Stimulated activated CD8-positive, alpha-beta memory T cell treated with anti-CD3 and anti-CD28 coated beads, Interleukin-7, amount 100 ng/mL, for 1 hour (primary cell): ENCODE measurements around the gene SNORC.

Experiments
- DNase-seq, 2 donors: peaks; one replicate each; pipeline ENCODE4 v3.0.0-alpha.2; 2020; ENCODE audit warnings: low read depth in 2 of 2

SNORC gene

DNA sequence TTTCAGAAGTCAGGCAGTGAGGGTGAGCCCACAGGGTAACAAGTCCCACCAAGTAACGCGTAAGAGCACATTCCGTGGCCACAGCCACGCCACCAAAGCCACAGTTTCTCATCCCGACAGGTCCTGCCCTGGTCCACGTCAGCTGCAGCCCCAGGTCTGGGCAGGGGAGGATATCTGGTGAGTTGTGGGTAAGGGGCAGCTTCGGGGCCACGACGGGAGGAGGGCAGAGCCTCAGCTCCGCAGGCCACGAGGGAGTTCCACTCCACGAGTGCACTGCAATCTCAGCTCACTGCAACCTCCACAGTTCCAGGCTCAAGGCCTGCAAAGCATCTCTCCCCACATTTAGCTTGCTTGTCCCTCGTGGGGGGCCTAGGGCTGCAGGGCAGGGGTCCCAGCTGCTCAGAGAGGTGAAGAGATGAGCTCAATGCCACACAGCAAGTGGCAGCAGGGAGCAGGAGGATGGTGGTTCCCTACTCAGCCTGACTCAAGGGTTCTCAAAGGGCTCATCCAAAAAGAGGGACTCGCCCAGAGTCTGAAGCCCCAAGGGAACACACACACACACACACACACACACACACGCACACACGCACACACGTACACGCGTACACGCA is 12.5 kb downstream of the SNORC start:
- DNase-seq, result no peak

DNA sequence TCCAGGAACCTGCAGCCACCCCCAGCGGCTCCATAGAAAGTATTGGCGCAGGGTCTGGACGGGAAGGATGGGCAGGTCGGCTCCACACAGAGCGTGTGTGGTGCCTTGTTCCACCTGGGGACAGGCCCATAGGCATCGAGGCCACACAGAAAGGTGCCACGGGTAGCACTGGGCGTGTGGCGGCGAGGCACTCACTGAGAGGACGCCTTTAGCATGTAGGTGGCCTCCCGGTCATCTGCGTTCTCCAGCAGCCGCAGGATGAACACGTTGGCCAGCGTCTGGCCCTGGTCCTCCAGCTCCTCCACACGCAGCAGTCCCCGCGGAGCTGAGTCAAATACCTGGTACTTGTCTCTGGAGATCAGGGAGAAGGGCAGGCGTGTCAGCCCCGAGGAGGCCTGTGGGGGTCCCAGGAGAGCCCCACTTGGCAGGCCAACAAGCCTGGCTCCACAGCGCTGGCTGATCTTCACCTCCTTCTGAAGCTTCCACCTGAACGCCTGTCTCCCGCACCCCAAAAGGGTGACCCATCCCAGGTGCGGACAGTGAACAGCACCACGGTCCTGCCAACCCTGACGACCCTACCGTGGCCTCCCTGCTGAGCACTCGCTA is 13.2 kb downstream of the SNORC start:
- DNase-seq, result no peak

DNA sequence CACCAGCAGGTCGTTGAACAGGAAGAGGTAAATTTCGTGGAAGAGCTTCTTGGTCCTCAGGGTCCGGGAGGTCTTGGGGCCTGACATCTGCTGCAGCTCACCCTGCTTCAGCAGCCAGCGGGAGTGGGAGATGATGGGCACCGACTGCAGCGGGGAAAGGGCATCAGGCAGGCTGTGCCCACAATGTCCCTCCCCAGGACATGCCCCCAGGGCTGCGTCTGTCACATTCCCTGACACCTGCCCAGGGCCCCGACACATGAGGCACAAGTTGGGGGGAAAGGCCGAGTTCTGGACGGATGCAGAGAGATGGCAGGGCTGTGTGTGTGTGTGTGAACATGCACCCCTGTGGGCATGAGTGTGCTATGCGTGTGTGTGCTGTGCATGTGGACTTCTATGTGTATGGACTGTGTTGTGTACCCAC is 13.9 kb downstream of the SNORC start:
- DNase-seq, result no peak

DNA sequence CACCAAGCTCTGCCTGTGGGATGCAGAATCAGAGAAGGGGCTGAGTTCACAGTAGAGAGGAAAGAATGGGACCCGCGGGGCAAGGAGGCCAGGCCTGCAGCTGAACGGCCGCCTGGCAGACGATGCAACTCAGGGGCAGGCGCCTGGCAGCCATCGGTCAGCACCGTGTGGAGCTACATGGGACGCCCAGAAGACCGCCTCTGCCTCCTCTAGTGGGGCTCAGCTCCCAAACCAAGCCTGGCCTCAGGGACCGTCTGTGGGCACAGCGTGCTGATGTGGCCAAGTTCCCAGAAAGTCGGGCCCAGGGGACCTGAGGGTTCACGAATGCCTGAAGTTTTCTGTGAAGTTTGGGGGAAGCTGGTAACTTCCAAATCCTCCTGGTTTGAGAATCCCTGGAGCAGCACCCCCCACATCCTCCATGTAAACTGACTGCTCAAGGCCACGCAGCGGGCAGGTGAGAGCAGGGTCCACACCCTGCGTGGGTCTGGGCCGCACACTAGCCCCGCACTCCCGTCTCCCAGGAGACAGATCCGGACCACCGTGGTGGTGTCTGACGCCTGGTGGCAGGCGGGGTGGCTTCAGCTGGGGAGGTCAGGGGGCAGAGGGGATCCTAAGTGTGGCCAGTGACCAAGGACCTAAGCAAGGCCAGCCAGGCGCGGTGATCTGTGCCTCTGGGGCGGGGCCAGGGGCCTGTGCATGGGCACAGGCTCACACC is 14.6 kb downstream of the SNORC start:
- no peak for DNase-seq

DNA sequence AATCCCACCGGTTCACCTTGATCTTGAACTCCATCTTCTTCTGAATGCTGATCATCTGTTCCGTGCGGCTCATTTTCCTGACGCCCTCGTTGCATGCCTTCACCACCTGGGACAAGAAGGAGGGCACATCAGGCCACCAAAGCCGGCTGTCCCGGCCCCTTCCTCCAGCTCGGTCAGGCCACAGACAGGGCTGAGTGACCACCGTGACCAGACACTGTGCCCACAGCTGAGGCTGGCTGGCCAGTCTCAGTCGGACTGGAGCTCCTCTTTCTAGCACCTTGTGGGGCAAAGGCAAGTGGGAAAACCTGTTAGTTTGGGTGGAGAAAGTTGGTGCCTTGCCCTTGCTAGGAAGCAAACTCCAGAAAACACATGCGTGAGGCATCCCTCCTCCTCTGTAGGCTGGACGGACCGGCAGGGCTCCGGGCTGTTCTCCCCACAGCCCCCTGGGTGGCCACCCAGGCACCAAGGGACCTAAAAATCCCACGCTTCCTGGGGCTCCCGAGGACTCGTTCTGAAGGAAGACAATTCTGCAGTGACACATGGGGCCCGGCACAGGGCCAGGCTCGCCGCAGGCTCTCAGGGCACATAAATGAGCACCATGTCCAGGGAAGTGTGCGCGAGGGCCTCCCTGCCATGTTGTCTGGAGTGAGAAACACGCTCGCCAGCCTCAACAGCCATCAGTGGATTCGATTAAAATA is 15.3 kb downstream of the SNORC start:
- DNase-seq, result no peak

DNA sequence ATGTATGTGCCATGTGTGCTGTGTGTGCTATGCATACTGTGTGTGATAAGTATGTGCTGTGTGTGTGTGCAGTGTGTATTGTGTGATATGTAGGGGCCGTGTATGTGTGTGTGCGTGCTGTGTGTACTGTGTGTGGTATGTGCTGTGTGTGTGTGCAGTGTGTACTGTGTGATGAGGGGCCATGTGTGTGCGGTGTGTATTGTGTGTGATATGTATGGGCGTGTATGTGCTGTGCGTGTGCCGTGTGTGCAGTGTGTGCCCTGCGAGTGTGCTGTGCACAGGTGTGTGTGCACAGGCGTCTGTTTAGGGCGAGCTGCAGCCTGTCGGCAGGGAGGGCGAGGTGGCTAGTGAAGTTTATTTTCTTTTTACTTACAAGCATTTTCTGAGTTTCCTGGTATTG is 16.1 kb downstream of the SNORC start:
- no peak for DNase-seq

DNA sequence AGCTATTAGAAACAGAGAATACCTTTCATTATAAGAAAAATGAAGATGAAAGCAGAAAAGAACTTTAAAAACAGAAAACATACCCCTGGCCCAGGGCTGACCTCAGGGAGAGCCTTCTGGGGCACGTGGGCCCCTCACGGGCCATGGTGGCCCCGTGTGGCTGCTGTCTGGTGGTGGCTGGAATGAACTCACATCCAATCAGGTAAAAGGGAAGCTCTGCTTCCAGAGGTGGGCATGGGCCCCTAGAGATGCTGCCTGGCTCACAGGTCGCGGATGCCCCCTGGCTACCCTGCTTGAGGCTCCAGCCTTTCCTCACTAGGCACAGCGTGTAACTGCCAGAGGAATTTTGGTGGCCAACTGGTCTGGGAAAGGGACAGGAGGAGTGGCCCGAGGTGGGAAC is 16.6 kb downstream of the SNORC start:
- no peak for DNase-seq

DNA sequence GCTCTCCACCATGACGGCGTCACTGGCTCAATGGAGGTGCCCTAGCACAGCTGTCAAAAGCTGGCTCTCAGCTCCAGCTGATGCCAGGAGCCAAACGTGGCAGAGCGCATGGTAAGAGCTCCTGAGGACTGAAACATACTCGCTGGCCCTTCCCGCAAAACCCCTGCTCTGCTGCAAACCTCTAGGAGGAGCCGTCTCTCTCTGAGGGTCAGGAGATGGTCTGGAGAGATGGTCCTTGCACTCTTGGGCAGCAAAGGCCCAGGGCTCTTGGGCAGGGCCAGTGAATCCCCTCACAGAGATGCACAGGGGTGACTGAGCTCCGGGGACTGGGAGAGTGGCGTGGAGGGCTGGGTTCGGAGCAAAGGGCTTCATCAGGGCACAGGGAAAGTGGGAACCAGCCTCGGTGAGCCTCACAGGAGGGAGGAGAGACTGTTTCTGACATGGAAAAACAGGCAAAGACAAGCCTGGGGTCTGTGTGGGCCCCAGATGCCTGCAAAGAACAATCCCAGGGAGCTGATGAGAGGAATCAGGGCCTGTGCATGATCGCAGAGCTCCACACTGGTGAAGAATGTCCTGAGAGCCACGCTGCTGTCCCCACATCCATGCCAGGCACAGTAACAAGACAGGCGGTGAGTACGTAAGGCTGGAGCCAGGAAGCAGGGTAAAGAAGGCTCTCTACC is 17.2 kb downstream of the SNORC start:
- no peak for DNase-seq

DNA sequence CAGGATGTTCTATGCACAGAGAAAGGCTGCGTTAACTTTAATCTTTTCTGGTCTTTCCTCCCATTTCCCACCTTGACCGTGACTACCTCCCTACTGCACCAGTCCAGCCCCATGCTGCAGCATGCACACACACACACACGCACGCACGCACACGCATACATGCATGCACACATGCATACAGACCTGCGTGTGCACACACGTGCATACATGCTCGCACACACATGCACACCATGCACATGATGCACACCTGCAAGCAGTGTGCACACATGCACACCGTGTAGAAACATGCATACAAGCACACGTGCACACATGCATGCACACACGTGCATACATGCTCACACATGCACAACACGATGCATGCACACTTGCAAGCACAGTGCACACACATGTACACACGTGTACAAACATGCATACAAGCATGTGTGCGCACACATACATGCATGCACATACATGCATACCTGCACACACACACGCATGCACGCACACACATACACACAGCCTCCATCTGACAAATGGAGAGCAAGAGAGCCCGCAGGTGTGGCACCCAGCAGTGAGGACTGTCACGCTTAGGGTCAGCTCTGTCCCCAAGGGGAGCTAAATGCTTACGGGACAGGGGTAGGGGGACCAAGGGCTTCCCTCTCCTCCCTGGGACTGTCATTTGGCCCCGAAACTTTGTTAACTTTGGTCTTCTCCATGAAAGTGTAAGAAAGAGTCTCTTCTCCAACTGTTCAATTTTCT is 18.2 kb downstream of the SNORC start:
- DNase-seq, result no peak

DNA sequence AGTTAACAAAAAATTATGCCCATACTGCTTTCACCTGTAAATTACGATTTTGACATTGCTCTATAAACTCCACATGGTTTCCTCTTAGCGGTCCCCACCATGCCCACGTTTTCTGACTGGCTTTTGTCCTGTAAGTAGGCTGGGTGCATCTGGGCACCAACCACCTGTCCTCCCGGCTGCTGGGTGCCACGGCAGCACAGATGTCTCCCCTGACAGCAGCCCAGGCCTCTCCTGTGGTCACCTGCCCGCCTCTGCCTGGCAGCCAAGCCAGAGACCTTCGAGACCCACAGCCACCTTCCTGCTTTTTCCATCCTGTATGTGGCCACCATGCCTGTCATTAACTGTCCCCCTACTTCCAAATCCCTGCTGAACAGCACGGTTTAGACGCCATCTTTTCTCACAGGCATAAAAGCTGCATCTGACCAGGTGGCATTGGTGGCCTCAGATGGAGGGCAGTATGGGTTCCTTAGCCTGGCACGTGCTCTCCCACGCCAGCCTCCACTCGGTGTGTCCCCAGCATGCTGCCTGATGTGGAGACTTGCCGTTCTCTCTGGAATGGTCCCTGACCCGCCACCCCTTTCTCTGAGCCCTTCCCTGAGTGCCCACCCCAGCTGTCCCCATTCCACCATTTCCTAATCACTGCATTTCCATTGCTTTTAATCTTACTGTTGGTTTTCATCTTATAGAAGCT is 18.9 kb downstream of the SNORC start:
- no peak for DNase-seq

DNA sequence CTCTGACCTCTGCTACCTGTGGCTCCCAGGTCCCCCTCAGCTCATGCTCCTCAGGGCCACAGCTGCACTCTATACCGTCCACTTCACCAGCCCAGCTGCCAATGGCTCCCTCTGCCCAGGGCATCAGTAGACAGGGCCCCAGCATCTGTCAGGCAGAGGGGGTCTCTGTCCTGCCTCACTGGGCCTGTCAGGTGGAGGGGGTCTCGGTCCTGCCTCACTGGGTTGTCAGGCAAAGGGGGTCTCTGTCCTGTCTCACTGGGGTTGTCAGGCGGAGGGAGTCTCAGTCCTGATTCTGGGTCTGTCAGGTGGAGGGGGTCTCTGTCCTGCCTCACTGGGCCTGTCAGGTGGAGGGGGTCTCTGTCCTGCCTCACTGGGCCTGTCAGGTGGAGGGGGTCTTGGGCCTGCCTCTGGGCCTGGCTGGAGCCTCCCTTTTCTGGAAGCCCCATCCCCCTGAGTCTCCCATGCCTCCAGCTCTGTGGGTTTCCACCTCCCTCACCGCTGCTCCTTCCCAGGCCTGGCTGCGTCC is 19.9 kb downstream of the SNORC start:
- no peak for DNase-seq

DNA sequence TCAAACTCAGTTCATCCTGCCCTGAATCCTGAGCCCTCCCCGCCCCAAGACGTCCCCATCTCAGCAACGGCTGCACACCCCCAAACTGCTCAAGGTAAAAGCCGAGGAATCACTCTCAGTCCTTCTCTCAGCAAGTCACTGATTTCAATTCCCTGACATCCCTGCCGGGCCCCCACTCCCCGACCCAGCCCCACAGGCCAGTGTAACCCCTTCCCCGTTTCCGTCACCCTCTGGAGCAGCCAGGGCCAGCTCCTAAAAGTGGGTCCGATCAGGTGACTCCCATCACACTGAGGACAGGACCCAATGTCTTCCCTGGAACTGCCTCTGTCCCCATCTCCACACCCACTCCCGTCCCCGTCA is 20.5 kb downstream of the SNORC start:
- DNase-seq, result no peak

DNA sequence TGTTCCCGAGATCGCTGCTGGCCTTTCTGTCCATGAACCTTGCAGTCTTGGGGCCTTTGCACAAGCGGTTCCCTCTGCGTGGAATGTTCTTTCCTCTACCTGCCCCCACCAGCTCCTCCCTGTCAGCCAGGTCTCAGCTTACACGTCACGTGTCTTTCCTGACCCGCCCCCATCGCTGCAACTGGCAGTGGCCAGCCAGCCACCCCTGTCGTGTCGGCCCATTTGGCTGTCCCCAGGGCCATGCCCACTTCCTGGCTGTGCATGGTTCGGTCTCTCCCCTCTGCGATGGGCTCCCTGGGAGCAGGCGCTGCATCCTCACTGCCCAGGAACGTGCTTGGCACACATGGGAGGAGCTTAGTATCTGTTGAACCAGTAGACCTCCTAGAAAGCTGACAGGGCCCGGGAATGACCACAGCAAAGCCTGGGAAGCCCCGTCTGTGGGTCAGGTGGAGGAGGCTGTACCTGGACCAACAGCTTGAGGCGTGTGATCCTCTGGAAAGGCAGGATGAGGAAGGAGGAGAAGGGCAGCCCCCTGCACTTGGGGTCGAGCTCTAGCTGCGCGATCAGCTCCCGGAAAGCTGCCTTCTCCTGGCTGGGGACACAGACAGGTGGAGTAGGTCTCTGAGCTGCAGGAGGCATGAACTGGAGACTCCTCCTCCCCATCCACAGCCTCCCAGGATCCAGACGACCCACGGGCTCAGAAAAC is 21.0 kb downstream of the SNORC start:
- no peak for DNase-seq

DNA sequence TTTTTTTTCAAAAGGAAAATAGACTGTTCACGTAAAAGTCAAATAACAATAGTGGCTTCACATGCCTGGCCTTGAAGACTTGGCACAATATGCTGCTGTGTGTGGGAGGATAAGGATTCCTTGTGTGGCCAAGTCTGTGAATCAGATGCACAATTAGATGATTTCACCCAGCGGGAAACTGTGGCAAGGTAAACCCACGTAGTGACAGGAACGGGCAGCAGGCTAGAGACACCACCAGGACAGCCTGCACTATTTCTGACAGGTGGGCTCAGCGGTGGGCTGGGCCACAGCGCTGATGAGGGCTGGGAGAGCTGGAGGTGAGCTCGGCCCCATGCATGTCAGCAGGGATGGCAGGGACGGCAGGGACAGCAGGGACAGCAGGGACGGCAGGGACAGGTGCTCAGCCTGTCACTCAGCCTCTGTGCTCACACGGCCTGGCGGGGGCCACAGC is 21.6 kb downstream of the SNORC start:
- no peak for DNase-seq

DNA sequence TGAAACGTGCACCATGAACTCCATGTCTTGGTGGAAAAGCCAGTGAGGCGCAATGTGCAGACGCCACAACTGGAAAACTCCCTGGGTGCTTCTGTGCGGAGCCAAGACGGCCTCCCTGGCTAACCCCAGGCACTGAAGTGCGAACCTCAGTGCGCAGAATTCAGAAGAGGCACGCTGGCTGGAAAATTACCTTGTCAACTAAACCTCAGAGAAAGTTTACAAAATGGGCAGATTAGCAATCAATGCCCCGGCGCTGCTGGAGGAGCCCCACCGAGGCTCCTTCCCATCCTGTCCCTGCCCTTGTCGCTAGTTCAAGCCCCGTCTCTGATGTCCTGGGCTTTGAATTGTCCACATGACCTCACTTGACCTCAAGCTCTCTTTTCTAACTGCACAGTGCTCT is 22.2 kb downstream of the SNORC start:
- DNase-seq, result no peak

DNA sequence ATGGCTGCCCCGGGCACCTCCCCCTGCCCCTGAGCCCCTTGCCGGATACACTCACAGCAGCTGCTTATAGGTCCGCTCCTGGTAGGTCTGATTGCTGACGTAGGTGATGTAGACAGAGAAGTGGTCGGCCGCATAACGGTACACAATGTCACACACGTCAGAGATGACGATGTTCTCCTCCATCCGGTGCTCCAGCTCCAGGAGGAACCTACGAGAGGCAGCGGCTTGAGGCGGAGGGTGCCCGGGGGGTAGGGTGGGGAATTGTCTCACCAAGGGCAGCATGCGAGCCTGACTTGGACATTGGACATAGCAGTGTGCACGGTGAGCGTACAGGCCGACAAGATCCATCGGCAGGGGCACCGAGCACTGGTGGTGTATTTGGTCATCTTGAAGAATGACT is 22.8 kb downstream of the SNORC start:
- no peak for DNase-seq

DNA sequence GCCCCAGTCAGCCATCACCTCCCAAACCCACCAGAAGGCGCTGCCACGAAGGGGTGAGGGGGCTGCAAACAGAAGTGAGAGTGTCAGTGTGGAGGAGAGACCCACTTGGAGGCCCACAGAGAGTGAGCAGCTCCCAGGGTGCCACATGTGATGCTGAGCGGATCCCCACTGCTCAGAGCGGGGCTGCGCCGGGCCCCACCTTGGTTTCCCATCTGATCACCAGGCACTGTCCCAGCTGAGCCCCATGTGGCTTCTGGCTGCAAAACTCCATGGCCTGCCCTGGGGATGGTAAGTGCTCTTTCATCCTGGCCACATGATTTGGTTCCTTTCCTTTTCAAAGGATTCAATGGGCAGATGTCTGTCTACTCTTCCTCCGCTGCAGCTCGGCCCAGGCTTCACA is 23.8 kb downstream of the SNORC start:
- no peak for DNase-seq

DNA sequence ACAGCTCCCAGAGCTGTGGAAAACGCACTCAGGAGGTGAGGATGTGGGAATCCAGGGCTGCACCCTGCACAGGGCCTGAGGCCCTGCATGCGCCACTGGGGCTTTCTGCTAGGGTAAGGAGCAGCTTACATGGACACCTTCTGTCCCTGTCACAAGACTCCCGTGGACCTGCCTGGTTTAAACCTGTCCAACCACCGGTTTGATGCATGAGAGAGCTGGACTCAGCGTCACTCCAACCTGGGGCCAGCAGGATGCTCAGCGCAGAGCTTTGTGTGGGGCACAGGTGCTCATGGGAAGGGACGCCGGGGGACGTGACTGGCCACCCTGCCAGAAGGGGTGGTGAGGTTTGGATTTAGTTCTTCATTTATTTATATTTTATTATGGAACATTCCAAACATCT is 24.2 kb downstream of the SNORC start:
- DNase-seq, result no peak

DNA sequence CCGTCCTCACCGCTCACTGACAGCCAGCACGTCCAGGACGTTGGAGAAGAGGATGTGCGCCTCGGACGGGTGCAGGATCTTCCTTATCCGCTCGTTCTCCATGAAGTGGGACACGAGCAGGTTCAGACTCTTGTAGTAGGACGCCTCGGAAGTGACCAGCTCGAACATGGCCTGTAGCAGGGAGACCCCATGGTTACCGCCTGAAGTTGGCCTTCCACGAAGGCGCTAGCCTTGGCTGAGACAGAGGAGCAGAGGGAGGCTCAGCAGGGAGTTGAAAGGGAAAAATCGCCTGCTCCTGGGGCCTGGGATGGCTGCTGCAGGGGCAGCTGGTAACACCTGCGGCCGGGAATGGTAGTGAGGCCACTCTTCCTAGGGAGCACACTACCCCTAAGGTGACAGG is 24.7 kb downstream of the SNORC start:
- DNase-seq, result no peak

DNA sequence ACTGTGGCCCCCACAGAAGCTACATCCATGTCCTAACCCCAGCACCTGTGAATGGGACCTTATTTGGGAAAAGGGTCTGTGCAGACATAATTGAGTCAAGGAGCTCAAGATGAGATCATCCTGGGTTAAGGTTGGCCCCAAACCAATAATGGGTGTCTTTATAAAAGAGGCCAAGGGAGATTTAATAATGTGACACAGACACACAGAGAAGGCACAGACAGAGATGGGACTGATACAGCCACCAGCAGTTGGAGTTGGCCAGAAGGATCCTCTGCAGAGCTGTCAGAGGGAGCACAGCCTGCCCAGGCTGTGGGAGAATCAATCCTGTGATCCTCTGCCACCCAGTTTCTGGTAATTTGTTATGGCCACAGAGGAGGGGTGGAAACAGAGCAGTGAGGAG is 26.0 kb downstream of the SNORC start:
- no peak for DNase-seq
